BJ (cell line): ENCODE measurements around the gene FICD. TPM values are rescaled to one million over a fixed set of nuclear protein-coding genes. Genes with fewer than 3 reads are reported as not detected.

Experiments
- CTCF ChIA-PET: fragments of 350-600 bp; formaldehyde crosslinking; extraction: SDS; loops from one replicate; lab custom pipeline; 2021; ENCODE audit warnings: antibody characterized with exemption, inconsistent platforms; lab: Yijun Ruan, JAX
- POLR2A ChIA-PET: fragments of 300-600 bp; sonication (Branson Sonifier 250); formaldehyde crosslinking; extraction: SDS; loops from one replicate; lab custom pipeline; 2021; ENCODE audit warnings: antibody characterized with exemption; lab: Charles Lee
- DNase-seq: peaks from one replicate; pipeline ENCODE4 v3.0.0-alpha.2; 2011; ENCODE audit warnings: low read depth
- H3K27me3 ChIP-seq: 2 replicates; pipeline ENCODE4 v1.6.0; 2011; ENCODE audit warnings: low read length; ENCODE audit not compliant: control insufficient read depth, insufficient read depth
- H3K36me3 ChIP-seq: 2 replicates; pipeline ENCODE4 v1.5.1; 2011; ENCODE audit warnings: low read length; ENCODE audit not compliant: control insufficient read depth, insufficient read depth
- H3K4me3 ChIP-seq: 2 replicates; pipeline ENCODE4 v1.5.1; 2011; ENCODE audit warnings: low read depth, mild to moderate bottlenecking, control low read depth, low read length
- CTCF ChIP-seq: IDR thresholded peaks from 2 replicates; pipeline ENCODE4 v1.5.1; 2011; ENCODE audit warnings: low read depth, mild to moderate bottlenecking, control low read depth, inconsistent platforms, low read length, moderate library complexity; ENCODE audit not compliant: insufficient read depth
- polyA plus RNA-seq: library from polyadenylated mRNA; depleted of rRNA; stranded (reverse); fragments of >200 nt; gene quantifications from 2 replicates; pipeline ENCODE4 v1.2.3, GENCODE V29; 2011

FICD gene
- polyA plus RNA-seq, 1 experiment: 1.9 TPM

GRCh38 chr12:108526482-108527165, 11.5 kb downstream of the FICD start:
- Histone ChIP-seq H3K4me3 (no peak overlapping the region), H3K36me3 (peaks cover 42% of the 10 kb centered on the region), H3K27me3 (no peaks in the 10 kb centered on the region)
- ChIA-PET CTCF (interaction anchor here (0.6 to 1.5 kb wide), 3 partner anchors 9 to 757 kb away, joined by 3 to 4 read pairs (median 3); no protein-coding TSS in a partner anchor), POLR2A (no interaction called here)
- peak; percentile 56 for TF ChIP-seq CTCF
- no peak for DNase-seq

GRCh38 chr12:108527166-108527496, 12.1 kb downstream of the FICD start:
- DNase-seq: no peak
- H3K4me3 ChIP-seq: no peak overlapping the region
- ChIA-PET POLR2A (no interaction called here), CTCF (interaction anchor here (0.7 to 1.0 kb wide), 2 partner anchors 9 to 10 kb away, joined by 3 to 4 read pairs; no protein-coding TSS in a partner anchor)
- H3K36me3 ChIP-seq: peaks cover 46% of the 10 kb centered on the region
- no peak for TF ChIP-seq CTCF
- H3K27me3 ChIP-seq: no peaks in the 10 kb centered on the region

- no peak for TF ChIP-seq CTCF
- no peak overlapping the region for H3K4me3 ChIP-seq
- no peaks in the 10 kb centered on the region for H3K27me3 ChIP-seq
- H3K36me3 ChIP-seq: peaks cover 31% of the 10 kb centered on the region
- CTCF ChIA-PET: interaction anchor here (1.1 to 1.2 kb wide), 2 partner anchors 8 to 10 kb away, joined by 3 read pairs; no protein-coding TSS in a partner anchor
- DNase-seq: no peak
- POLR2A ChIA-PET: no interaction called here
Observed at GRCh38 chr12:108530161-108530560, 15.1 kb downstream of the FICD start.

- no peak for TF ChIP-seq CTCF
- CTCF ChIA-PET: interaction anchor here (0.9 to 1.8 kb wide), 3 partner anchors 9 to 20 kb away, joined by 3 to 6 read pairs (median 3); no protein-coding TSS in a partner anchor
- no peaks in the 10 kb centered on the region for H3K27me3 ChIP-seq
- DNase-seq: no peak
- H3K4me3 ChIP-seq: no peak overlapping the region
- POLR2A ChIA-PET: interaction anchor here (0.7 kb wide), 1 partner anchor 1120 kb away, joined by 7 read pairs; no protein-coding TSS in a partner anchor
- H3K36me3 ChIP-seq: peaks cover 20% of the 10 kb centered on the region
Observed at GRCh38 chr12:108531929-108532848, 17.1 kb downstream of the FICD start.

GRCh38 chr12:108538146-108538545, 23.1 kb downstream of the FICD start:
- Histone ChIP-seq H3K27me3 (no peaks in the 10 kb centered on the region), H3K36me3 (peaks cover 4% of the 10 kb centered on the region; the same call in 1 of the 2 replicates), H3K4me3 (no peak overlapping the region)
- POLR2A ChIA-PET: no interaction called here
- CTCF ChIA-PET: no interaction called here
- TF ChIP-seq CTCF: no peak
- no peak for DNase-seq
